Measurements from ENCODE around the gene PKP3. TPM values are rescaled to one million over a fixed set of nuclear protein-coding genes. Genes with fewer than 3 reads are reported as not detected.

PKP3 gene
- total RNA-seq, 1 donor from 2014 or later, result 0.52 TPM

DNA sequence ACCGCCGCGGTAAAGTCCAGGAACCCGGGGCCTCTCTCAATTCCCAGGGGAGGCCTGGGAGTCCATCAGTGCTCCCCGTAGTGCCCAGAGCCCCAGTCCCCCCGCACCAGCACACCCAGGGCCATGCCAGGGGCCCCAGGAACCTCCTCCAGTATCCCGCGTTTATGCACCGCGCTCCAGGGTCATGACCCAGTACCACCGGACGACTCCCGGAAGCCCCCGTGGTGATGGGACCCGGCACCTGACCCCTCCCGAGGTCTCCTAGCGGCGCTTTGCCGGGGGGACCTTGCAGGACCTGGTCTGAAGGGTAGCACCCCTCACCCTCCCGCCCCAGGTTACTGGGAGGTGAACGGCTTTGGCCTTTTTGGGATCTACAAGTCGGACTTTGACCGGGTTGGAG, 13.5 kb upstream of the PKP3 start:
- intact Hi-C loops (cut with micrococcal nuclease), result no loop called here
- no peak overlapping the region for H3K27ac ChIP-seq (replicated peaks)
- H3K4me3 ChIP-seq, result no peak overlapping the region
- TF ChIP-seq, protein P1, sequence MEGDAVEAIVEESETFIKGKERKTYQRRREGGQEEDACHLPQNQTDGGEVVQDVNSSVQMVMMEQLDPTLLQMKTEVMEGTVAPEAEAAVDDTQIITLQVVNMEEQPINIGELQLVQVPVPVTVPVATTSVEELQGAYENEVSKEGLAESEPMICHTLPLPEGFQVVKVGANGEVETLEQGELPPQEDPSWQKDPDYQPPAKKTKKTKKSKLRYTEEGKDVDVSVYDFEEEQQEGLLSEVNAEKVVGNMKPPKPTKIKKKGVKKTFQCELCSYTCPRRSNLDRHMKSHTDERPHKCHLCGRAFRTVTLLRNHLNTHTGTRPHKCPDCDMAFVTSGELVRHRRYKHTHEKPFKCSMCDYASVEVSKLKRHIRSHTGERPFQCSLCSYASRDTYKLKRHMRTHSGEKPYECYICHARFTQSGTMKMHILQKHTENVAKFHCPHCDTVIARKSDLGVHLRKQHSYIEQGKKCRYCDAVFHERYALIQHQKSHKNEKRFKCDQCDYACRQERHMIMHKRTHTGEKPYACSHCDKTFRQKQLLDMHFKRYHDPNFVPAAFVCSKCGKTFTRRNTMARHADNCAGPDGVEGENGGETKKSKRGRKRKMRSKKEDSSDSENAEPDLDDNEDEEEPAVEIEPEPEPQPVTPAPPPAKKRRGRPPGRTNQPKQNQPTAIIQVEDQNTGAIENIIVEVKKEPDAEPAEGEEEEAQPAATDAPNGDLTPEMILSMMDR (IDR thresholded peaks at IDR 0.05; ENCODE audit: borderline replicate concordance), result no peak
- no peaks in the 10 kb centered on the region for H3K9me3 ChIP-seq (replicated peaks)
- DNase-seq, result no peak
- H3K4me1 ChIP-seq, result no peaks in the 10 kb centered on the region
- H3K27me3 ChIP-seq (ENCODE audit: low read depth), result peaks cover 58% of the 10 kb centered on the region
- H3K36me3 ChIP-seq, result no peaks in the 10 kb centered on the region

DNA sequence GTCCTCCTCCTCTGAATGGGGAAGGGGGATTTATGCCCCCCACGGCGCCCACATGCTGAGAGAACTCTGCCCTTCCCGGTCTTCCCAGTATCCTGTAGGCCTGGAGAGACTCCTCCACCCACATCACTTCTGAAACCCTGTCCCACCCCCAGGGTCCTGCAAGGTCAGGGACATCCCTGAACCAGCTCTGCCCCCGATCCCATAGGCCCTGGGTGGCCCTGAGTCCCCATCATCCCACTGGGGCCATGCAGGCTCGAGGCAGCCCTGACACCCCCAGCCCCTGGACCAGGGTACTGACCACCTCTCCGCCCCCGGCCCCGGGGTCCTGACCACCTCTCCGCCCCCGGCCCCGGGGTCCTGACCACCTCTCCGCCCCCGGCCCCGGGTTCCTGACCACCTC, 13.0 kb upstream of the PKP3 start:
- no peak overlapping the region for H3K27ac ChIP-seq (replicated peaks)
- peaks cover 54% of the 10 kb centered on the region for H3K27me3 ChIP-seq (ENCODE audit: low read depth)
- DNase-seq, result no peak
- peaks cover 1% of the 10 kb centered on the region for H3K9me3 ChIP-seq (replicated peaks)
- TF ChIP-seq, protein P1 (IDR thresholded peaks at IDR 0.05; ENCODE audit: borderline replicate concordance), result no peak
- no peaks in the 10 kb centered on the region for H3K36me3 ChIP-seq
- intact Hi-C loops (cut with micrococcal nuclease), result no loop called here
- no peak overlapping the region for H3K4me3 ChIP-seq
- H3K4me1 ChIP-seq, result no peaks in the 10 kb centered on the region

DNA sequence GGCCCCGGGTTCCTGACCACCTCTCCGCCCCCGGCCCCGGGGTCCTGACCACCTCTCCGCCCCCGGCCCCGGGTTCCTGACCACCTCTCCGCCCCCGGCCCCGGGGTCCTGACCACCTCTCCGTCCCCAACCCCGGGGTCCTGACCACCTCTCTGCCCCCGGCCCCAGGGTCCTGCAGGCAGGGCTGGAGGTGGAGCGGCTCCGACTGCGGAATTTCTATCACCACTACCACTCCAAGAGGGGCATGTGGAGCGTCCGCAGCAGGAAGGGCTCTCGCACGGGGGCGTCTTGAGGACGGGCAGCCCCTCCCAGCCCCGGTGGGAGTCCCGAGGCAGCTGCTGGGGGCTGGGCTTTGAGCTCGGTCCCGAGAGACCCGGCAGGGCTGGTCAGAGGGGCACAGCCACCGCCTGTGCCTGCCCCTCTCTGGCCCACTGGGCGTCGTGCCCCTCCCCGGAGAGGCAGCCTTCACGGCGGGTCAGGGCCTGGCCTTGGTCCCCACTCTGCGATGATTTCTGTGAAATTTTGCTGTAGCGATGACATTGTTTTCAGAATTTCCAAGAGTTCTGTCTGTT, 12.4 kb upstream of the PKP3 start:
- Histone ChIP-seq H3K9me3 (replicated peaks) (peaks cover 7% of the 10 kb centered on the region), H3K4me3 (no peak overlapping the region), H3K27me3 (ENCODE audit: low read depth) (peaks cover 54% of the 10 kb centered on the region), H3K36me3 (no peaks in the 10 kb centered on the region), H3K27ac (replicated peaks) (no peak overlapping the region), H3K4me1 (no peaks in the 10 kb centered on the region)
- intact Hi-C loops (cut with micrococcal nuclease), result no loop called here
- no peak for DNase-seq
- TF ChIP-seq, protein P1 (IDR thresholded peaks at IDR 0.05; ENCODE audit: borderline replicate concordance), result no peak

DNA sequence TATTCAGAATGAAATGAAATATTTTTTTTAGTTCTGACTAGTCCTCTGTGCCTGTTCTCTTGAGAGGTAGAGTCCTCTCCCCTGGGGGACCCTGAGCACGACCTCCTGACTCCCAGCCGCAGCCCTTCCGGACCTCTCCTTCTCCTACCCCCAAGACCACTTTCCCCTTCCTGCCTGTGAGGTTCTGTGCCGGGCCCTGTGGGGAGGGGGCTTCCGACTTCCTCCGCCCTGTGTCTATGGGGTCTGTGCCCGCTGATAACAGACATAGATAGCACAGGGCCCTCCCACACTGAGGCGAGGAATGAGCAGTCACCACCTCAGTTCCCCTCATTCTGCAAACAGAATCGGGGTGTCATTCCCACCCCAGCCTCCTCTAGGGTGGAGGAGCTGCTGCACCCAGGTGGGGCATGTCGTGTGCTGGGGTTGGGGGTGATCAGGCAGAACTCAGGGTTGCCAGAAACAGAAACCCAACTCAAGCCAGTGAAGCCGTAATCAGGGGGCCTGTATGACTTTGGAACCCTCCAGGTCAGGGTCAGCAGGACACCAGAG, 11.9 kb upstream of the PKP3 start:
- TF ChIP-seq, protein P1 (IDR thresholded peaks at IDR 0.05; ENCODE audit: borderline replicate concordance), result no peak

DNA sequence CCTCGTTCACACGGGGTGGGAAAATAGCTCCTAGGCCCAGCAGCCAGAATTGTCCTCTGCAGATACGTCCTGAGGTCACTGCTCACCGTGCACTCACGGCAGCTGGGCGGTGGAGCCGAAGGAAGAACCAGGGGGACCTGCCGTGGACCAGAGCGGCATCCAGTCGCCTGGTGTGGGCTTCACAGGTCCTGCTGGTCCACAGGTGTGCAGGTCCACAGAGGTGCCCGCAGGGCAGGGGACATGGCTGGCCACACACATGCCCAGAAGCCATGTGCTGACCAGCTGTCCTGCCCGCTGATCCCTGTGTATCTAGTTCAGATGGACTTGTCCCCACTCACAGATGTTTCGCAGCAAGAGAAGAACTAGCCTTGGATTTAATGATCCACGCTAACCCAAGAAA, 10.6 kb upstream of the PKP3 start:
- DNase-seq, result no peak
- Histone ChIP-seq H3K4me1 (no peaks in the 10 kb centered on the region), H3K9me3 (replicated peaks) (peaks cover 15% of the 10 kb centered on the region), H3K36me3 (no peaks in the 10 kb centered on the region), H3K27me3 (ENCODE audit: low read depth) (peaks cover 37% of the 10 kb centered on the region), H3K4me3 (no peak overlapping the region), H3K27ac (replicated peaks) (no peak overlapping the region)
- TF ChIP-seq, protein P1 (IDR thresholded peaks at IDR 0.05; ENCODE audit: borderline replicate concordance), result no peak
- intact Hi-C loops (cut with micrococcal nuclease), result no loop called here

More for the DNA sequence above, 11.9 kb upstream of the PKP3 start:
- intact Hi-C loops (cut with micrococcal nuclease), result no loop called here
- Histone ChIP-seq H3K4me1 (no peaks in the 10 kb centered on the region), H3K4me3 (no peak overlapping the region), H3K27ac (replicated peaks) (no peak overlapping the region), H3K27me3 (ENCODE audit: low read depth) (peaks cover 50% of the 10 kb centered on the region), H3K9me3 (replicated peaks) (peaks cover 13% of the 10 kb centered on the region), H3K36me3 (no peaks in the 10 kb centered on the region)
- no peak for DNase-seq

Data from left ventricle myocardium inferior (tissue), 1 donor.